ENCODE data around the gene POM121L12.

Gene POM121L12

GRCh38 chr7:53035499-53036412 lies at the start of gene POM121L12:
Gene POM121L12, plus strand, starts transcription at chr7:53035633. Its CDS starts 39 bp downstream, at chr7:53035672.
- DNase-seq (ENCODE audit: low read depth), result no peak

- no peak for DNase-seq (ENCODE audit: low read depth)
Measured at GRCh38 chr7:52992001-52992400, 43.4 kb upstream of the POM121L12 start.

DNA sequence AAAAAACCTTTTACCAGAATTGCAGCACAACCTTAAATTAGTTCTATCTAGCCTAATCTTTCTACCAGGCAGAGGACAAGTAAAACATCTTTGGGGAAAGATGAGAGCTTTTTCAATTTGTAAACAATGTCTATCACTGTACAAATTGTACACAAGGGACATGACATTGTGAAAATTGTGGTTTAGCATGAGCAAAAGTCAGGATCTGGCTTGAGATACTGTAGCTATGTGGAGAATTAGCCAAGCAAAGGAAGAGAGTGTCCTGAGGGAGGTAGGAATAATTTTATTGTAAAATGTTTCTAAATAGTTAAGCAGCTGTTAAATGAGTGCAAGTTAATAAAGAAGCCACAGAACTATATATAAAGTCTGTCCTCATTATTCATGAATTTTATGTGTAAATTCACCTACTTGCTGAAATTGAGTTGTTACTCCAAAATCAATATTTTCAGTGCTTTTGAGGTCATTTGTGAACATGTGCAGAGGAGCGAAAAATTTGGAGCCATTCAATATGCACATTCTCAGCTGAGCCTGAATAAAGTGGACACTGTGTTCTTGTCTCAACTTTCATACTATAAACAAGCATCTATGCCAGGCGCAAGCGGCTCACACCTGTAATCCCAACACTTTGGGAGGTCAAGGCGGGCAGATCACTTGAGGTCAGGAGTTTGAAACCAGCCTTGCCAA lies 42.8 kb upstream of the POM121L12 start:
- no peak for DNase-seq (ENCODE audit: low read depth)

- no peak for DNase-seq (ENCODE audit: low read depth)
Measured at GRCh38 chr7:52995676-52996075, 39.8 kb upstream of the POM121L12 start.

DNA sequence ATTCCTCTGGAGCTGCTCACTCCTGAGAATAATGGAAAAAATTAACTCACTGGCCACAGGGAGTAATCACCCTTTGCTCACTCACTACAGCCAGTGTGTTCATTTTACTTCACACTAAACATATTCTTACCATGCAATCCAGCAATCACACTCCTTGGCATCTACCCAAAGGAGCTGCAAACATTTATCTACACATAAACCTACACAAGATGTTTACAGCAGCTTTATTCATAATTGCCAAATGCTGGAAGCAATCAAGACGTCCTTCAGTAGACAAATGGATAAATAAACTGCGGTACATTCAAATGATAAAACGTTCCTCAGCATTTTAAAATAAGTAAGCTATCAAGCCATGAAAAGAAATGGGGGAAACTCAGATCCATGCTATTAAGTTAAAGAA lies 34.2 kb upstream of the POM121L12 start:
- no peak for DNase-seq (ENCODE audit: low read depth)

GRCh38 chr7:53002389-53002788 lies 33.0 kb upstream of the POM121L12 start:
- no peak for DNase-seq (ENCODE audit: low read depth)

DNA sequence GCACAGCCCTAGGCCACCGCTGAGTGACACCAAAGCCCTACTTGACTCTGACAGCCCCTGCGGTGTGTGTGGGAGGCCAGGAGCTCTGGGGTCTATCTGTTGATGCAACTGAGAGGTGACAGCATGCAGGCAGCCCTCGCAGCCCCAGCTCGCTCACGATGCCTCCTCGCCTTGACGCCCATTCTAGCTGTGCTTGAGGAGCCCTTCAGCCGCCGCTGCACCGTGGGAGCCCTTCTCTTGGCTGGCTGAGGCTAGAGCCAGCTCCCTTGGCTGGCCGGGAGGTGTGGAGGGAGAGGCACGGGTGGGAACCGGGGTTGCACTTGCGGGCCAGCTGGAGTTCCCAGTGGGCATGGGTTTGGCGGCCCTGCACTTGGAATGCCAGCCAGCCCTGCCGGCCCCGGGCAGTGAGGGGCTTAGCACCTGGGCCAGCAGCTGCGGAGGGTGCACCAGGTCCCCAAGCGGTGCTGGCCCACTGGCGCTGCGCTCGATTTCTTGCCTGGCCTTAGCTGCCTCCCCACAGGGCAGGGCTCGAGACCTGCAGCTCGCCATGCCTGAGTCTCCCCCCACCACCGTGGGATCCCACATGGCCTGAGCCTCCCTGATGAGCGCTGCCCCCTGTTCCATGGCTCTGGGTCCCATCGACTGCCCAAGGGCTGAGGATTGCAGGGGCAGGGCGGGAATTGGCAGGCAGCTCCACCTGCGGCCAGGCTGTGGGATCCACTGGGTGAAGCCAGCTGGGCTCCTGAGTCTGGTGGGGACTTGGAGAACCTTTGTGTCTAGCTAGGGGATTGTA lies 31.6 kb upstream of the POM121L12 start:
- no peak for DNase-seq (ENCODE audit: low read depth)

- no peak for DNase-seq (ENCODE audit: low read depth)
Measured at GRCh38 chr7:53013925-53014324, 21.5 kb upstream of the POM121L12 start.

GRCh38 chr7:53015463-53015862 lies 20.0 kb upstream of the POM121L12 start:
- DNase-seq (ENCODE audit: low read depth), result no peak

DNA sequence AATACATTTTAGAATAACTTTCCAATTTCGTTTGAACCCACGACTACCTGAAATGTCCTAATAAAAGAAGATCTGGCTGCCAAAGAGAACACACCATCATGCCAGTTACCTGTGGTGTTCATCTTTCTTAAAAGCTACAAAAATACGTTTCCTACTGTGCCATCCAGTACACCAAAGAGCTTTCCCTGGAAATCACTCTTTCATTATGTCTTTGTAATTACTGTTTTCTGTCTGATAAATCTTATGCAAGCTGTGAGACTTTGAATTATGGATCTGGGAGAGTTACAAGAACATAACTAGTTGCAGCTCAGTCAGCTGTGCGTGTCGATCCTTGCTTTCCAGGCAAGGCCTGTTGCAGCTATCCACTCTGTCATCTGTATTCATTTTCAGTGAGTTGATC lies 12.5 kb upstream of the POM121L12 start:
- DNase-seq (ENCODE audit: low read depth), result no peak

DNA sequence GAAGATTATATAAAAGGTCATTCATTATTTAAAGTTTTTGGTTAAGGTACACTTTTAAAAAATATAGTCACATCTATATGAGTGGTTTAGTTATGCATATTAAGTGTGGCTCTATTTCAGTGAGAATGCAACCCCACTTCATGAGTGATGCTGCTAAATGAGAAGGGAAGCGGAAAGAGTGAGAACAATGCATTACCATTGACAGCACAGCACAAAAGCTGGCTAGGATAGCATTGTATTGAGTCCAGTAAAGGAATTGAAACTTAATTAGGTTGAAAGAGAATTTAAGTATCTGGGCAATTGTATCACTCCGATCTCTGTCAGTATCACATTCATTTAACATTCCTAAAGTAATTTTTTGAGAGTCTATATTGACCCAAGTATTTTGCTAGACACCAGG lies 13.2 kb downstream of the POM121L12 start:
- no peak for DNase-seq (ENCODE audit: low read depth)

- DNase-seq (ENCODE audit: low read depth), result no peak
Measured at GRCh38 chr7:53050433-53050832, 15.0 kb downstream of the POM121L12 start.

DNA sequence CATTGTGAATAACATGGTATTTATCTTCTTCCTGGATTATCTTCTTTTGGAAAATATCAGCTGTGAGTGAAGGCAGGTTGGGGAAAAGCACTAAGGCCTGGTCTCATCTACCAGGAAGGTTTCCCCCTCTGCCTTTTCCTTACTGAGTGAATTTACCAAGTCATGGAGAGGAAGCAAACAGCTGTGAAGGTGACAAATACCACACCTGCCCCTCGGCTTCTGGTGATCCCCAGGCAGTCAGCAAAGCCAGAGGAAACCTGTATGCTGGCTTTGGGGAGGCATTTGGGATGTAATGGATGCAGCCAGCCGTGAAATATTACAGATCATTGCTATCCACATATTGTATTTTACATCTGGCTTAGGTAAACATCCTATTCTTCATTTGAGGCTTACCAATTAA lies 24.2 kb downstream of the POM121L12 start:
- DNase-seq (ENCODE audit: low read depth), result no peak

DNA sequence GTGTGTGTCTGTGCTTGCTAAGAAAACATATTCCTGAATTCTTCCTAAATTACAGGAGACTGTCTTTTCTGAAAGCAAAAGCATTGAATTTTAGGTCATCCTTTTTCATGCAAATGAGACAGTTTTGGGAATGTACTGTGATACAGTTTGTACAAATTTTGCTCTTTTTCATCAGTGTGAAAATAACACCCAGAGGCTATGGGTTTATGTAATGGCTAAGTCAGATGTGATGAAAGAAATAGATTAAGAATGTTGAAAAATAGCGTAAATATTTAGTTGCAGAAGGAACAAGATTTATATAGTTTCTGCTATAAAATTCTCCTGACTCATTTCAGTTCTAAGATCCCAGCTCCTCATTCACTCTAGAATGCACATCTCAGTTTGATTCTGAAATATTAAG lies 24.6 kb downstream of the POM121L12 start:
- DNase-seq (ENCODE audit: low read depth), result no peak

DNA sequence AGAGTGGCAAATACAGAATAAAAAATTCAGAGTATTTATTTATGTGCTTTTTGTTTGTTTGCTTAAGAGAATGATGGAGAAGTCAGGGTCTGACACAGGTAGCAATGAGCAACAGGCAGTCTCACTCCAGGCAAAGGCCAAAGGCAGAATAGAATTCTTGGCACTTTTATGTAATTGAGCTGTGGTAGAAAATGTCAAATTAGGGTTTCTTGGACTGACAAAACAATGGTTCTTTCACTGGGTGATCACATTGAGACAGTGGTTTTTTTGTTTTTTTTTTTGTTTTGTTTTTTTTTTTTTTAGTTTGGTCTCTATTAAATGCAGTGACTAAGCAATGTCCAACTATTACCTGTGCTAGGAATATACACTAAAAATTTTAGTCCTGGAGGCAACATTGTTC lies 27.4 kb downstream of the POM121L12 start:
- DNase-seq (ENCODE audit: low read depth), result no peak

GRCh38 chr7:53068673-53069072 lies 33.2 kb downstream of the POM121L12 start:
- DNase-seq (ENCODE audit: low read depth), result no peak

DNA sequence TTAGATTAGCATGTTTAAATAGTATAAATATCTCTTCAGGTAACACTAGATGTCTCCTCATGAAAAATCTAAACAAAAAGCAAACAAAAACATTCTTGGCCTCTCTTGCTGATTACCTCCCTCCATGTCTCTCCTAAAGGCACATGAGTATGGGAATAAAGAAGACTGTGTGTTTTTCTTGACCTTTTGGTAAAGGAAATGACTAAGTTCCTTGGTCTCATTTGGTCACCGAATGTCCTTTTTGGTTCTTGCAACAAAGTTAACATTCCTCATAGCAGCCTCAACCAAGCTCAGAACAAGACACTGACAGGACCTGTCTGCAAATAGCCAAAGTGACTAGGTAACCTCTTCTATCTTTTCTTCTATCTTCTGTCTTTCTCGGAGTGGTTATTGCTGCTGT lies 35.5 kb downstream of the POM121L12 start:
- DNase-seq (ENCODE audit: low read depth), result no peak

Measured in GM04503 (cell line).